Liver (tissue), 9 donors: ENCODE data around the gene TCHP. TPM values are rescaled to one million over a fixed set of nuclear protein-coding genes. Genes with fewer than 3 reads are reported as not detected.
A peak's percentile ranks its signal among the peaks of the same experiment; 100 is the strongest.

Experiments
- DNase-seq: peaks from one replicate; pipeline ENCODE4 v3.0.0-alpha.2; 2017; ENCODE audit warnings: low spot score
- H3K27ac ChIP-seq, 2 donors: one replicate each; pipeline ENCODE4 v1.7.0; 2013; ENCODE audit warnings: inconsistent platforms in 2 of 2, low read length in 2 of 2, control low read depth in 1 of 2, low read depth in 1 of 2, mild to moderate bottlenecking in 1 of 2
- H3K27me3 ChIP-seq, 4 donors: one replicate each; pipeline versions ENCODE4 v1.6.1 to v1.7.0; 2013; ENCODE audit warnings: low read length in 3 of 4, inconsistent platforms in 1 of 4, mild to moderate bottlenecking in 1 of 4, moderate library complexity in 1 of 4; ENCODE audit not compliant: control insufficient read depth in 4 of 4, insufficient read depth in 4 of 4
- H3K36me3 ChIP-seq, 4 donors: one replicate each; pipeline versions ENCODE4 v1.6.1 to v1.7.0; 2013; ENCODE audit warnings: low read length in 3 of 4, mild to moderate bottlenecking in 3 of 4, low read depth in 1 of 4, moderate library complexity in 1 of 4; ENCODE audit not compliant: control insufficient read depth in 4 of 4, insufficient read depth in 3 of 4
- H3K4me1 ChIP-seq, 4 donors: one replicate each; pipeline versions ENCODE4 v1.6.1 to v1.7.0; 2013; ENCODE audit warnings: low read length in 3 of 4, mild to moderate bottlenecking in 3 of 4, moderate library complexity in 1 of 4; ENCODE audit not compliant: control insufficient read depth in 4 of 4, insufficient read depth in 4 of 4
- H3K4me3 ChIP-seq, 3 donors: one replicate each; pipeline versions ENCODE4 v1.6.1 to v1.7.0; 2013; ENCODE audit warnings: low read length in 3 of 3, control low read depth in 1 of 3, low read depth in 1 of 3, mild to moderate bottlenecking in 1 of 3
- H3K9ac ChIP-seq, 2 donors: one replicate each; pipeline ENCODE4 v1.7.0; 2013; ENCODE audit warnings: low read length in 2 of 2, mild to moderate bottlenecking in 2 of 2, moderate library complexity in 2 of 2, control low read depth in 1 of 2, low read depth in 1 of 2
- H3K9me3 ChIP-seq, 4 donors: one replicate each; pipeline versions ENCODE4 v1.6.1 to v1.7.0; 2013; ENCODE audit warnings: low read length in 3 of 4; ENCODE audit not compliant: control insufficient read depth in 4 of 4
- ATF3 ChIP-seq: IDR thresholded peaks from 2 replicates; pipeline ENCODE4 v1.6.1; 2016; ENCODE audit warnings: antibody characterized with exemption
- EGR1 ChIP-seq, 2 donors: IDR thresholded peaks; 2 replicates each; pipeline ENCODE4 v1.6.1; 2016 to 2018; ENCODE audit warnings: antibody characterized with exemption in 2 of 2, low read depth in 2 of 2
- FOXA1 ChIP-seq: IDR thresholded peaks from 2 replicates; pipeline ENCODE4 v1.6.1; 2016; ENCODE audit warnings: antibody characterized with exemption
- FOXA2 ChIP-seq: IDR thresholded peaks from 2 replicates; pipeline ENCODE4 v1.6.1; 2016; ENCODE audit warnings: antibody characterized with exemption
- GABPA ChIP-seq, 2 donors: IDR thresholded peaks in 1 of 2; conservative IDR thresholded peaks in 1 of 2; 2 replicates each; pipeline ENCODE4 v1.6.1; 2016; ENCODE audit warnings: antibody characterized with exemption in 2 of 2, mild to moderate bottlenecking in 1 of 2, moderate library complexity in 1 of 2
- HNF4A ChIP-seq, 2 donors: conservative IDR thresholded peaks; 2 replicates each; pipeline ENCODE4 v1.6.1; 2016; ENCODE audit warnings: antibody characterized with exemption in 2 of 2, mild to moderate bottlenecking in 2 of 2
- HNF4G ChIP-seq: IDR thresholded peaks from 2 replicates; pipeline ENCODE4 v1.6.1; 2016; ENCODE audit warnings: antibody characterized with exemption
- JUND ChIP-seq, 2 donors: IDR thresholded peaks; 2 replicates each; pipeline ENCODE4 v1.6.1; 2016; ENCODE audit warnings: antibody characterized with exemption in 2 of 2
- NR2F2 ChIP-seq: IDR thresholded peaks from 2 replicates; pipeline ENCODE4 v1.6.1; 2016; ENCODE audit warnings: antibody characterized with exemption
- RAD21 ChIP-seq, 2 donors: IDR thresholded peaks; 2 replicates each; pipeline ENCODE4 v1.6.1; 2016; ENCODE audit warnings: antibody characterized with exemption in 2 of 2, mild to moderate bottlenecking in 2 of 2
- RXRA ChIP-seq, 2 donors: IDR thresholded peaks; 2 replicates each; pipeline ENCODE4 v1.6.1; 2017 to 2018; ENCODE audit warnings: antibody characterized with exemption in 2 of 2, mild to moderate bottlenecking in 1 of 2
- SP1 ChIP-seq: IDR thresholded peaks from 2 replicates; pipeline ENCODE4 v1.6.1; 2018; ENCODE audit warnings: antibody characterized with exemption, mild to moderate bottlenecking
- TAF1 ChIP-seq: conservative IDR thresholded peaks from 2 replicates; pipeline ENCODE4 v1.6.1; 2016; ENCODE audit warnings: antibody characterized with exemption, mild to moderate bottlenecking
- YY1 ChIP-seq: IDR thresholded peaks from 2 replicates; pipeline ENCODE4 v1.6.1; 2016; ENCODE audit warnings: antibody characterized with exemption, mild to moderate bottlenecking
- WGBS: extraction: QIAGEN DNeasy Blood & Tissue Kit; methylation state at CpG from one replicate; pipeline ENCODE4 v1.1.7; 2013; 5-methylcytosine and 5-hydroxymethylcytosine counted together
- polyA plus RNA-seq, 2 donors: library from polyadenylated mRNA; stranded (reverse) in 1 of 2; unstranded in 1 of 2; fragments of 200-250 nt in 1 of 2; fragments of >200 nt in 1 of 2; fragmentation: Nextera tagmentation in 1 of 2; extraction: Ambion mirVana in 1 of 2; gene quantifications; one replicate each; pipeline versions ENCODE4 v1.2.1 to v1.2.3, GENCODE V29; 2013 to 2015
- total RNA-seq, 2 donors: library from RNA; depleted of rRNA; stranded (reverse); fragments of >200 nt; gene quantifications; one replicate each; pipeline ENCODE4 v1.2.3, GENCODE V29; 2014
- TF ChIP-seq, protein P1 (sequence below): IDR thresholded peaks from 2 replicates; pipeline ENCODE4 v1.6.1; 2016; ENCODE audit warnings: antibody characterized with exemption
- TF ChIP-seq, protein P2 (sequence below): IDR thresholded peaks from 2 replicates; pipeline ENCODE4 v1.6.1; 2016; ENCODE audit warnings: antibody characterized with exemption
- TF ChIP-seq, protein P3 (sequence below): fragments of 150-350 bp; IDR thresholded peaks from 2 replicates; pipeline ENCODE4 v1.5.1; 2017; ENCODE audit warnings: improper control_type of control experiment, low read depth, low read length; ENCODE audit not compliant: missing input control
- TF ChIP-seq, protein P4 (sequence below): IDR thresholded peaks from 2 replicates; pipeline ENCODE4 v1.6.1; 2016; ENCODE audit warnings: antibody characterized with exemption, mild to moderate bottlenecking
- donor health status: healthy.
- donor health status: healthy.
- donor health status: healthy.
- donor health status: healthy.
- donor health status: healthy.

TCHP gene
- total and polyA plus RNA-seq, 4 donors, result 5.0 to 9.8 (median 5.2) TPM

DNA sequence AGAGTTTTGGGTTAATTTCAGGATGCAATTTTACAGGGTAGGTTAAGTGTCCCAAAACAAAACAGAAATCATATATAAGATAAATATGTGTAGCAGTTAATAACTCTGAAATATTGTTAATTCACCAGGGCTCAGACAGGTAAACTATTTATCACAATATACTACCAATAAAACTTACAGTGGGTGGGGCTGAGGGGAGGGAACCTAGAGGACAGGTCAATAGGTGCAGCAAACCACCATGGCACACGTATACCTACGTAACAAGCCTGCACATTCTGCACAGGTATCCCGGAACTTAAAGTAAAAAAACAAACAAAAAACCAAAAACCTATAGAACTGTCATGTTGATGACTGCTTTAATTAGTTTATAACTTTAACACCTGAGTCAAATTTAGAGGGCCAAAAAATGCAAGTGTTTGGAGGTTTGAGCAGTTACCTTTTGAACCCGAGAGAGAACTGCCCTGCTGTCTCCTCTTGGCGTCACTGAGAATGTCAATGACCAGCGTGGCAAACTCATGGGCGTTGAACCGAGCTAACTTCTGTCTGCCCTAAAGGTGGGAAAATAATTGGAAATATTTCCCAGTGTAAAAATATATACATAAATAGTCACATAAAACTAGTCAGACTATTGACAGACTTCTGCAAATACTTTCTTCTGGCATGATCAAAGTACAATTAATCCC, 59.5 kb downstream of the TCHP start:
- H3K9ac ChIP-seq, result no peak overlapping the region
- WGBS, result 58% methylated on average over 8 of the region's 8 CpGs
- H3K9me3 ChIP-seq, result no peaks in the 10 kb centered on the region
- no peak for DNase-seq
- H3K36me3 ChIP-seq, result peaks cover 9 to 30% (median 21%) of the 10 kb centered on the region in 4 donors
- TF ChIP-seq RXRA (IDR thresholded peaks at IDR 0.05) (peak; percentile 98), TAF1 (no peak), ATF3 (no peak), HNF4G (no peak), YY1 (peak; percentile 33), FOXA2 (no peak), HNF4A (conservative IDR thresholded peaks at IDR 0.05) (peak; percentile 73 to 76), FOXA1 (no peak), JUND (IDR thresholded peaks at IDR 0.05) (peak in 1 of 2 donors; percentile 17), RAD21 (IDR thresholded peaks at IDR 0.05) (peak in 1 of 2 donors; percentile 7), SP1 (peak; percentile 75), NR2F2 (no peak), GABPA (IDR thresholded peaks at IDR 0.05 in 1 of 2, conservative IDR thresholded peaks at IDR 0.05 in 1 of 2) (no peak), EGR1 (IDR thresholded peaks at IDR 0.05; ENCODE audit: low read depth in 2 of 2) (no peak)
- TF ChIP-seq, protein P1, sequence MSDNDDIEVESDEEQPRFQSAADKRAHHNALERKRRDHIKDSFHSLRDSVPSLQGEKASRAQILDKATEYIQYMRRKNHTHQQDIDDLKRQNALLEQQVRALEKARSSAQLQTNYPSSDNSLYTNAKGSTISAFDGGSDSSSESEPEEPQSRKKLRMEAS, result peak; percentile 32
- TF ChIP-seq, protein P2, sequence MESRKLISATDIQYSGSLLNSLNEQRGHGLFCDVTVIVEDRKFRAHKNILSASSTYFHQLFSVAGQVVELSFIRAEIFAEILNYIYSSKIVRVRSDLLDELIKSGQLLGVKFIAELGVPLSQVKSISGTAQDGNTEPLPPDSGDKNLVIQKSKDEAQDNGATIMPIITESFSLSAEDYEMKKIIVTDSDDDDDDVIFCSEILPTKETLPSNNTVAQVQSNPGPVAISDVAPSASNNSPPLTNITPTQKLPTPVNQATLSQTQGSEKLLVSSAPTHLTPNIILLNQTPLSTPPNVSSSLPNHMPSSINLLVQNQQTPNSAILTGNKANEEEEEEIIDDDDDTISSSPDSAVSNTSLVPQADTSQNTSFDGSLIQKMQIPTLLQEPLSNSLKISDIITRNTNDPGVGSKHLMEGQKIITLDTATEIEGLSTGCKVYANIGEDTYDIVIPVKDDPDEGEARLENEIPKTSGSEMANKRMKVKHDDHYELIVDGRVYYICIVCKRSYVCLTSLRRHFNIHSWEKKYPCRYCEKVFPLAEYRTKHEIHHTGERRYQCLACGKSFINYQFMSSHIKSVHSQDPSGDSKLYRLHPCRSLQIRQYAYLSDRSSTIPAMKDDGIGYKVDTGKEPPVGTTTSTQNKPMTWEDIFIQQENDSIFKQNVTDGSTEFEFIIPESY, result no peak
- TF ChIP-seq, protein P3, sequence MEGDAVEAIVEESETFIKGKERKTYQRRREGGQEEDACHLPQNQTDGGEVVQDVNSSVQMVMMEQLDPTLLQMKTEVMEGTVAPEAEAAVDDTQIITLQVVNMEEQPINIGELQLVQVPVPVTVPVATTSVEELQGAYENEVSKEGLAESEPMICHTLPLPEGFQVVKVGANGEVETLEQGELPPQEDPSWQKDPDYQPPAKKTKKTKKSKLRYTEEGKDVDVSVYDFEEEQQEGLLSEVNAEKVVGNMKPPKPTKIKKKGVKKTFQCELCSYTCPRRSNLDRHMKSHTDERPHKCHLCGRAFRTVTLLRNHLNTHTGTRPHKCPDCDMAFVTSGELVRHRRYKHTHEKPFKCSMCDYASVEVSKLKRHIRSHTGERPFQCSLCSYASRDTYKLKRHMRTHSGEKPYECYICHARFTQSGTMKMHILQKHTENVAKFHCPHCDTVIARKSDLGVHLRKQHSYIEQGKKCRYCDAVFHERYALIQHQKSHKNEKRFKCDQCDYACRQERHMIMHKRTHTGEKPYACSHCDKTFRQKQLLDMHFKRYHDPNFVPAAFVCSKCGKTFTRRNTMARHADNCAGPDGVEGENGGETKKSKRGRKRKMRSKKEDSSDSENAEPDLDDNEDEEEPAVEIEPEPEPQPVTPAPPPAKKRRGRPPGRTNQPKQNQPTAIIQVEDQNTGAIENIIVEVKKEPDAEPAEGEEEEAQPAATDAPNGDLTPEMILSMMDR, result no peak
- TF ChIP-seq, protein P4, sequence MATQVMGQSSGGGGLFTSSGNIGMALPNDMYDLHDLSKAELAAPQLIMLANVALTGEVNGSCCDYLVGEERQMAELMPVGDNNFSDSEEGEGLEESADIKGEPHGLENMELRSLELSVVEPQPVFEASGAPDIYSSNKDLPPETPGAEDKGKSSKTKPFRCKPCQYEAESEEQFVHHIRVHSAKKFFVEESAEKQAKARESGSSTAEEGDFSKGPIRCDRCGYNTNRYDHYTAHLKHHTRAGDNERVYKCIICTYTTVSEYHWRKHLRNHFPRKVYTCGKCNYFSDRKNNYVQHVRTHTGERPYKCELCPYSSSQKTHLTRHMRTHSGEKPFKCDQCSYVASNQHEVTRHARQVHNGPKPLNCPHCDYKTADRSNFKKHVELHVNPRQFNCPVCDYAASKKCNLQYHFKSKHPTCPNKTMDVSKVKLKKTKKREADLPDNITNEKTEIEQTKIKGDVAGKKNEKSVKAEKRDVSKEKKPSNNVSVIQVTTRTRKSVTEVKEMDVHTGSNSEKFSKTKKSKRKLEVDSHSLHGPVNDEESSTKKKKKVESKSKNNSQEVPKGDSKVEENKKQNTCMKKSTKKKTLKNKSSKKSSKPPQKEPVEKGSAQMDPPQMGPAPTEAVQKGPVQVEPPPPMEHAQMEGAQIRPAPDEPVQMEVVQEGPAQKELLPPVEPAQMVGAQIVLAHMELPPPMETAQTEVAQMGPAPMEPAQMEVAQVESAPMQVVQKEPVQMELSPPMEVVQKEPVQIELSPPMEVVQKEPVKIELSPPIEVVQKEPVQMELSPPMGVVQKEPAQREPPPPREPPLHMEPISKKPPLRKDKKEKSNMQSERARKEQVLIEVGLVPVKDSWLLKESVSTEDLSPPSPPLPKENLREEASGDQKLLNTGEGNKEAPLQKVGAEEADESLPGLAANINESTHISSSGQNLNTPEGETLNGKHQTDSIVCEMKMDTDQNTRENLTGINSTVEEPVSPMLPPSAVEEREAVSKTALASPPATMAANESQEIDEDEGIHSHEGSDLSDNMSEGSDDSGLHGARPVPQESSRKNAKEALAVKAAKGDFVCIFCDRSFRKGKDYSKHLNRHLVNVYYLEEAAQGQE, result peak; percentile 38
- peaks cover 0 to 8% (median 5%) of the 10 kb centered on the region in 4 donors for H3K4me1 ChIP-seq
- no peaks in the 10 kb centered on the region for H3K27me3 ChIP-seq
- H3K27ac ChIP-seq, result no peak overlapping the region
- H3K4me3 ChIP-seq, result no peak overlapping the region
